OCI-M1 (cell line): ENCODE data around the gene SLC25A39.
"Not testable (repeated sequence)": the region's sequence is repeated elsewhere in the genome, so short reads cannot be mapped to it uniquely, and the experiment has no call there.

Experiments
- DNase-seq: peaks from one replicate; lab custom pipeline; 2025; lab: John Stamatoyannopoulos, UW

SLC25A39 gene

DNA sequence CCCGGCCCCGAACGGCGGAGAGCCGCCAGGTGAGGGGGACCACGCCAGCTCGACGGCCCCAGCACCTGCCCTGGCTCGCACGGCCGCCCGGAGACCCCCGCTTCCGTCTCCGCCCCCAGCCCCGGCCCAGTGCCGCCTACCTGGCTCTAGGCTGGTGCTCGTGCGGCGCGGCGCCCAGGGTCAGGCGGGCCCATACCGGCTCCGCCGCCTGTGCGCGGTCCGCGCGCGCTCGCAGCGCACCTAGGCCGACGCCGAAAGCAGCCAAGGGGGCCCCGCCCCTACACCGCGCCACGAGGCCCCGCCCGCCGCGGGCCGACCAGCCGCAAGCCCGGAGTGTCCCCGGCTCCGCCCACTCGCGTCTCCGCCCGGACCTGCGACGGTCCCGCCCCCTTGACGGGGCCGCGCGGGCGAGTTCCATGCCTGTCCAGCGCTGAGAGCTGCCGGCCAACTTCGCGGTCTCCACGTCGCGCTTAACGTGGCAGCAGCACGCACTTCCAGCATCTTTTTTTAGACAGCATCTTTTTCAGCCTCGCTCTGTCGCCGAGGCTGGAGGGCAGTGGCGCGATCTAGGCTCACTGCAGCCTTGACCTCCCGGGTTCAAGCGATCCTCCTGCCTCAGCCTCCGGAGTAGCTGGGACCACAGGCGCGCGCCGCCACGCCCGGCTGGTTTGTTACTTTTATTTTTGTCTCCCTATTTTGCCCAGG, at the start of gene SLC25A39:
TSS of gene SLC25A39 (minus strand) at position 253 of the 705 bp plus-strand sequence. CDS start 1,261 bp downstream, outside the sequence.
- peak; percentile 95 for DNase-seq

DNA sequence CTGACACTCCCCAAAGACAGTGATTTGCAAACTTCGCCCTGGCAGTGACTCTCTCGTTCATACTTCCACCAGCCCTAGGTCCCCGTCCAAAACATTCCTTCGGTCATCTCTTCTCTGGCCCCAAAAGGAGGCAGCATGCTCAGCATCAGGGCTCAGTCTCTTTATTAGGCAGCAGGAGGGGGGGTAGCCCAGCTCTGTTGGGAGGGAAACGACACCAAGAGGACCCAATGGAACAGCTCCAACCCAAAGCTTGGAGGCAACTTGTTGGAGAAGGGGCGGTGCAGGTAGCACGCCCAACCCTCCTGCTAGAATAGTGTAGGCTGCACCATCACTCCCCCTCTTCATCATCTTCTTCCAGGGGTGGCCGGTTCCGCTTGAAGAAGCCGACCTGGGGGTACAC, 47.4 kb upstream of the SLC25A39 start:
- DNase-seq: no peak

GRCh38 chr17:44369414-44370023, 44.9 kb upstream of the SLC25A39 start:
- not testable (repeated sequence) for DNase-seq

DNA sequence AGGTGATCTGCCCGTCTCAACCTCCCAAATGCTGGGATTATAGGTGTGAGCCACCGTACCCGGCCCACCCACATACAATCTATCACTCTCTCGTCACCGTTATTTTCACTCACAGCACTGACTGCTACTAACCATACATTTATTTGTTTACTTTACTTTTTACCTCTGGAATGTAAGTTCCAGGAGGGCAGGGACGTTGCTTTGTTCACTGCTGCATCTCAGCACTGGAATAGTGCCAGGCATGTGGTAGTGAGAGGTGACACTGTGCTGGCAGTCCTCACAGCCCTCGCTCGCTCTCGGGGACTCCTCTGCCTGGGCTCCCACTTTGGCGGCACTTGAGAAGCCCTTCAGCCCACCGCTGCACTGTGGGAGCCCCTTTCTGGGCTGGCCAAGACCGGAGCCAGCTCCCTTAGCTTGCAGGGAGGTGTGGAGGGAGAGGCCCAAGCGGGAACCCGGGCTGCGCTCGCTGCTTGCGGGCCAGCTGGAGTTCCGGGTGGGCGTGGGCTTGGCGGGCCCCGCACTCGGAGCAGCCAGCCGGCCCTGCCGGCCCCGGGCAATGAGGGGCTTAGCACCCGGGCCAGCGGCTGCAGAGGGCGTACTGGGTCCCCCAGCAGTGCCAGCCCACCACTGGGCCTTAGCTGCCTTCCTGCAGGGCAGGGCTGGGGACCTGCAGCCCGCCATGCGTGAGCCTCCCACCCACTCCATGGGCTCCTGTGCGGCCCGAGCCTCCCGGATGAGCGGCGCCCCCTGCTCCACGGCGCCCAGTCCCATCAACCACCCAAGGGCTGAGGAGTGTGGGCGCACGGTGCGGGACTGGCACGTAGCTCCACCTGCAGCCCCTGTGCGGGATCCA, 44.0 kb upstream of the SLC25A39 start:
- not testable (repeated sequence) for DNase-seq

- peak; percentile 38 for DNase-seq
Measured at GRCh38 chr17:44367231-44367979, 42.8 kb upstream of the SLC25A39 start.

GRCh38 chr17:44365051-44365450, 40.4 kb upstream of the SLC25A39 start:
- DNase-seq: not testable (repeated sequence)

- peak; percentile 76 for DNase-seq
Measured at GRCh38 chr17:44363613-44364159, 39.1 kb upstream of the SLC25A39 start, which contains the start of gene FAM171A2. FAM171A2 (minus strand) TSS chr17:44363853; CDS start chr17:44363714, 139 bp downstream.

DNA sequence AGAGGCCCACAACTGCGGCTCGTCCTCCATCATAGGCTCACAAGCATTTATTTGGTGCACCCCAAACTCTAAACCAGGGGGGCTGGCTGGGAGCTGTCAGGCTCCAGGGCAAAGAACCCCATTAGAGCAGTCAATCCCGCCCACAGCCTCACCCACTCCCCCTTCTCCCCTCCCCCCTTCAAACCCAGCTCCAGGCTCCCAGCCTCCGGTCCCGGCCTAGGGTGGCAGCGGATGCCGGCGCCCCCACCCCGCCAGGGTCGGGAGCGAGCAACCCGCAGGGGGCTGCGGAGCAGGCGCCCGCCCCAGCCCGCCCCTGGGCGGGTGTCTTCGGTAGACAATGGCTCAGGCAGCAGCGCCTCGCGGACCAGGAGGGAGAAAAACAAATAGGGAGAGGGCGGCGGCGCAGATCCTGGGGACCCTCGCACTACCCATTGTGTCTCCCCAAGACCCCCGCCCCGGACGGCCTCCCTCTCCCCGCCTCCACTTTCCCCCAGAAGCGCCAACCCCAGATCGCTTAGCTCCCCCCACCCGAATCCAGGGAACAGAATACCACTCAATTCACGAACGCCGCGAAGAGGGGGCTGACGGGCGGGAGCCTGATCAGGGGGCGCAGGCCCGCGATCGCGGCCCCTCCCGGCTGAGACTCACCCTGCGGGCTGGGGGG, 38.5 kb upstream of the SLC25A39 start:
- peak; percentile 38 for DNase-seq

DNA sequence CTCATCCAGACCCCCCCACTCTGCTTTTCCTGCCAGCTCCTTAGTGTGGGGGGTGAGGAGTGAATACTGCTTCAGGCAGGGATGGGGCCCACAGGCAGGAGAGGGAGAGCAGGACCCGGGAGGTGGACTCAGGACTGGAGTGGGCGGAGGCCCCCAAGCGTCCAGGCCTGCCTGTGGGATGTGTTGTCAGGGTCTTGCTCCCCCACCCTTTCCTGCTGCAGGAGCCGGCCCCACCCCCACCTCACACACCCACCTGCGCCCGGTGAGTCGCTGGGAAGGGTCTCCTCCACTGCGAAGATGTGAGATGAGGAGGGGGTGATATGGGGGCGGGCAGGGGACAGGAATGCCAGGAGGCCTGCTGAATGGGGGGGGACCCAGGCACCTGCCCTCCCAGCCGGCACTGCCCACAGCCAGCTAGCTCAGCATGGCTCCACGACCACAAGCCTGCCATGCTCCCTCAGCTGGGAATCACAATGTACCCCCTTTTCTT, 37.9 kb upstream of the SLC25A39 start:
- no peak for DNase-seq

GRCh38 chr17:44361292-44362260, 37.0 kb upstream of the SLC25A39 start:
- DNase-seq: no peak

DNA sequence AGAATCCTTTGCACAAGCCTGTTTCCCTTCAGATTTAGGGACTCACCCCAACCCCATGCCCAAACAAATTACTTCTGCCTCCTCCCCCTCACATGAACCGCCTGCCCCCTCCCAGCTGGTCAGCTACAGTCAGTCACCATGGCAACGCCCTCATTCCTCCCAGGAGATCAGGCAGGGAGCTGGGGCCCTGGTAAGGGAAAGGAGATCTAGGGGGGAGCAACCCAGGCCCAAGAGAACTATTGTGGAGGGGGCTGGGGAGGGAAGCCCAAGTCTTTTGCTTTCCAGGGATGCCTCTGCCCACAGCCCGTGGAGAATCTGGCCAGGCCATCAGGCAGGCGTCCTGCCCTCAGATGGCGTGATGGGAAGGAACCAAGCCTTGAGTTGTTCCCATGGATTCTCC, 36.2 kb upstream of the SLC25A39 start:
- DNase-seq: no peak

- no peak for DNase-seq
Measured at GRCh38 chr17:44360144-44360533, 35.5 kb upstream of the SLC25A39 start.

- DNase-seq: no peak
Measured at GRCh38 chr17:44359458-44360143, 35.0 kb upstream of the SLC25A39 start.

DNA sequence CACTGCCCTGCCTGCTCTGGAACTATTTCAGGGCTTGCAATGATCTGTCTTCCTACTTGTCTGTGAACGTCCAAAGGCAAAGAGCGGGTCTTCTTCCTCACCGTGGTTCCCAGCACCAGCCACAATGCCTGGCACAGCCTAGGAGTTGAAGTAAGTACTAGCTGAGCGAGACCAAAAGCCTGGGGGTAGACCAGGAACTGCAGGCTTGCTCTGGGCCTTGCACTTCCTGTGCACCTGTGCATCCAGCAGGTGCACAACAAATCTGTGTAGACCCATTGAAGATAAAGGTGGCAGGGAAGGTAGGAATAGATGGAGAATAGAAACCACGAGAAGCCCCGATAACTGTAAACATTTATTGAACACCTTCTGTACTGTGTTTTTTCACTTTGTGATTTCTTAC, 34.4 kb upstream of the SLC25A39 start:
- no peak for DNase-seq

DNA sequence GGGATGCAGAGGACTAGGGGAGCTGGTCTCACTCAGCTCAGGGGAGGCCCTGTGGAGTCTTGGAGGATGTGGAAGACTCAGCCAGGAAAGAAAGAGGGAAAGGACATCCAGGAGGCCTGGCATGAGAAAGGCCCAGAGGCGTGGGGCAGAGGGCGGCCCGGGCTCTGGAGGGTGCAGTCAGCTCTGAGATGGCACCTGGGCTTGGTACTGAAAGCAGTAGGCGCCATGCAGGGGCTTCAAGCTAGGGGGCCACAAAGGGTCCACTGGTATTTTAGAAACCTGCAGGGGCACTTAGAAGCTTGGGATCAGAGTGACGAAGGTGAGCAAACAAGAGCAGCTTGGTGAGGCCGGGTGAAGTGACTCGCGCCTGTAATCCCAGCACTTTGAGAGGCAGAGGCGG, 33.4 kb upstream of the SLC25A39 start:
- DNase-seq: no peak

- no peak for DNase-seq
Measured at GRCh38 chr17:44356241-44356640, 31.6 kb upstream of the SLC25A39 start.

DNA sequence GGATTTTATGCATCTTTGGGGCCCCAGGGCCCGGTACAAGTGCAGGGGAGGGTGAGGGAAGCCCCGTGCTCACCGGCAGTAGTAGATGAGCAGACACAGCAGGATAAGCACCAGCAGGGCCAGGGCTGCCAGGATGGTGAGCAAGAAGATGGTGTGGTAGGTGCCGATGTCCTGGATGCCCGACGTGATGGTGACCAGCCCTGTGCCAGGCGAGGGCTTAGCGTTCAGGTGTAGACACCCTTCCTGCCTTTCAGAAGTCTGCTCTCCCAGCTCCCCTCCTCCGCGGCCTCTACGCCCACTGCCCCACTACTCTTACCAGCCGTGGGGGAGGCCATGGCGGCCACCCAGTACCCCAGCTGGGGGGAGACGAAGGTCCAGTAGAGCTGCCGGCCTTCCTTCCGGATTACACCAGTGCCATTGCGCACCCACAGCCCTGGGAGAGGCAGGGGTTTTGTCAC, 31.0 kb upstream of the SLC25A39 start:
- DNase-seq: no peak

- no peak for DNase-seq
Measured at GRCh38 chr17:44354582-44355561, 30.2 kb upstream of the SLC25A39 start.
